ENCODE measurements around the gene PLEKHG4. TPM values are rescaled to one million over a fixed set of nuclear protein-coding genes. Genes with fewer than 3 reads are reported as not detected.

Gene PLEKHG4
- total and polyA plus RNA-seq, 9 of the 15 experiments (the other 6 are each of a cell fraction or from before 2014, with no cell fraction given): 3.7 to 36.8 (median 17.9) TPM

DNA sequence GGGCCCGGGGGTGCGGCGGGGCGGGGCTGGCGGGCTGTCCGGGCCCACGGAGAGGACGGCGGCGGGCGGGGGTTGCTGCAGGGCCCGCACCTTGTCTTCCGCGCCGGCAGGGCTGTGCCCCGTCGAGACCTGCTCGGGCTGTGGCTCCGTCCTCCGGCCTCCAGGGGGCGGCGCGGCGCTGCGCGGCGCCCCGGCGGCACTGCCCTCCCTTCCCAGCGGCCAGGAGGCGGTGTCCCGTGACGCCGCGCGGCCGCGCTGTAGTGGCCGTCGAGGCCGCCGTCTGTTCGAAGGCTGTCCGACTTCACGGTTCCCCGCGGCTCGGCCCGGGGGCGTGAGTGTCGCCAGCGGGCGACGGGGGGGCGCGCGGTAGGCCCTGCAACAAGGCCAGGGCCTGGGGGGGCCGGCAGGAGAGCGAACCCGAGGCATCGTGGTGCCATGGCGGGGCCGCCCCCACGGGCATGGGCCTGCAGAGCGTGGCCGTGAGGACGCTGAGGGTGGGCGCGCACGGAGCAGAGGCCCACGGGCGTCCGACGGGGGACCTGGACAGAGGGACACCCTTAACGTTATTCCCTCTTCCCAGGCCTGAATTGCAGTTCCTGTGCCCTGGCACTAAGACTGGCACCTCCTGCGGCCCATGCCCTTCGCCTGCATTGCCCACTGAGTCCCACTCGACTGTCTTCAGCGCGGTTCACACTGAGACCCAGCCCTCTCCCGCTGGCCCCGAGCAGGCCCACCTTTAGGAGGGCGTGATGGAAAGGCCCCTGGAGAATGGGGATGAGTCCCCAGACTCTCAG is at the start of gene PLEKHG4 (continued):
- TF ChIP-seq HNRNPL (IDR thresholded peaks at IDR 0.05; ENCODE audit: low read depth, low read length) (peak; percentile 98), ELF1 (tag; IDR thresholded peaks at IDR 0.05) (peak; percentile 63), RAD21 (CRISPR knock-in tag; conservative IDR thresholded peaks at IDR 0.05 in 1 of 2, IDR thresholded peaks at IDR 0.05 in 1 of 2) (peak; percentile 78 to 88), ZFP36 (IDR thresholded peaks at IDR 0.05; ENCODE audit: low read depth, low read length, partially characterized antibody) (peak; percentile 37), TEAD2 (tag; IDR thresholded peaks at IDR 0.05) (no peak), NR2C1 (IDR thresholded peaks at IDR 0.05) (no peak), NR2C1 (tag; IDR thresholded peaks at IDR 0.05) (no peak), RBM25 (IDR thresholded peaks at IDR 0.05; ENCODE audit: low read depth, low read length, severe bottlenecking) (peak; percentile 74), GATAD2A (IDR thresholded peaks at IDR 0.05) (peak; percentile 71; the same call in 1 of the 2 replicates), POLR2G (IDR thresholded peaks at IDR 0.05; ENCODE audit: low read depth, low read length) (peak; percentile 92), ZNF589 (CRISPR knock-in tag; IDR thresholded peaks at IDR 0.05; ENCODE audit: low read depth) (peak; percentile 67; the same call in 1 of the 2 replicates), FOXK2 (conservative IDR thresholded peaks at IDR 0.05 in 1 of 2, IDR thresholded peaks at IDR 0.05 in 1 of 2; ENCODE audit: low read depth in 2 of 2) (0 out of 4 replicates have a peak, but pooled peaks of 1 of the 2 experiments have one; percentile 29), HDAC8 (tag; IDR thresholded peaks at IDR 0.05) (0 out of 2 replicates have a peak, but pooled peaks have one; percentile 40), SOX6 (IDR thresholded peaks at IDR 0.05) (peak; percentile 54; the same call in 1 of the 2 replicates), CSDE1 (IDR thresholded peaks at IDR 0.05) (no peak), POLR2A (conservative IDR thresholded peaks at IDR 0.05) (peak; percentile 69), KLF13 (tag; IDR thresholded peaks at IDR 0.05; ENCODE audit: borderline replicate concordance, low read depth) (peak; percentile 38; the same call in 1 of the 2 replicates), TAF1 (IDR thresholded peaks at IDR 0.05; ENCODE audit: control insufficient read depth, extremely low read depth, insufficient read depth, low read length, severe bottlenecking) (peak; percentile 57), FIP1L1 (IDR thresholded peaks at IDR 0.05; ENCODE audit: low read depth, low read length, poor library complexity, severe bottlenecking) (peak; percentile 82), JUND (IDR thresholded peaks at IDR 0.05; ENCODE audit: borderline replicate concordance, low read depth, low read length) (peak; percentile 53), JUND (tag; IDR thresholded peaks at IDR 0.05; ENCODE audit: borderline replicate concordance, low read depth, low read length) (no peak; the same call in 2 of the 3 replicates), STAT5B (CRISPR knock-in tag; IDR thresholded peaks at IDR 0.05) (no peak)
- TF ChIP-seq, protein P1, sequence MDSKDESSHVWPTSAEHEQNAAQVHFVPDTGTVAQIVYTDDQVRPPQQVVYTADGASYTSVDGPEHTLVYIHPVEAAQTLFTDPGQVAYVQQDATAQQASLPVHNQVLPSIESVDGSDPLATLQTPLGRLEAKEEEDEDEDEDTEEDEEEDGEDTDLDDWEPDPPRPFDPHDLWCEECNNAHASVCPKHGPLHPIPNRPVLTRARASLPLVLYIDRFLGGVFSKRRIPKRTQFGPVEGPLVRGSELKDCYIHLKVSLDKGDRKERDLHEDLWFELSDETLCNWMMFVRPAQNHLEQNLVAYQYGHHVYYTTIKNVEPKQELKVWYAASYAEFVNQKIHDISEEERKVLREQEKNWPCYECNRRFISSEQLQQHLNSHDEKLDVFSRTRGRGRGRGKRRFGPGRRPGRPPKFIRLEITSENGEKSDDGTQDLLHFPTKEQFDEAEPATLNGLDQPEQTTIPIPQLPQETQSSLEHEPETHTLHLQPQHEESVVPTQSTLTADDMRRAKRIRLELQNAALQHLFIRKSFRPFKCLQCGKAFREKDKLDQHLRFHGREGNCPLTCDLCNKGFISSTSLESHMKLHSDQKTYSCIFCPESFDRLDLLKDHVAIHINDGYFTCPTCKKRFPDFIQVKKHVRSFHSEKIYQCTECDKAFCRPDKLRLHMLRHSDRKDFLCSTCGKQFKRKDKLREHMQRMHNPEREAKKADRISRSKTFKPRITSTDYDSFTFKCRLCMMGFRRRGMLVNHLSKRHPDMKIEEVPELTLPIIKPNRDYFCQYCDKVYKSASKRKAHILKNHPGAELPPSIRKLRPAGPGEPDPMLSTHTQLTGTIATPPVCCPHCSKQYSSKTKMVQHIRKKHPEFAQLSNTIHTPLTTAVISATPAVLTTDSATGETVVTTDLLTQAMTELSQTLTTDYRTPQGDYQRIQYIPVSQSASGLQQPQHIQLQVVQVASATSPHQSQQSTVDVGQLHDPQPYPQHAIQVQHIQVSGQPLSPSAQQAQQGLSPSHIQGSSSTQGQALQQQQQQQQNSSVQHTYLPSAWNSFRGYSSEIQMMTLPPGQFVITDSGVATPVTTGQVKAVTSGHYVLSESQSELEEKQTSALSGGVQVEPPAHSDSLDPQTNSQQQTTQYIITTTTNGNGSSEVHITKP (IDR thresholded peaks at IDR 0.05; ENCODE audit: partially characterized antibody): no peak
- TF ChIP-seq, protein P2, sequence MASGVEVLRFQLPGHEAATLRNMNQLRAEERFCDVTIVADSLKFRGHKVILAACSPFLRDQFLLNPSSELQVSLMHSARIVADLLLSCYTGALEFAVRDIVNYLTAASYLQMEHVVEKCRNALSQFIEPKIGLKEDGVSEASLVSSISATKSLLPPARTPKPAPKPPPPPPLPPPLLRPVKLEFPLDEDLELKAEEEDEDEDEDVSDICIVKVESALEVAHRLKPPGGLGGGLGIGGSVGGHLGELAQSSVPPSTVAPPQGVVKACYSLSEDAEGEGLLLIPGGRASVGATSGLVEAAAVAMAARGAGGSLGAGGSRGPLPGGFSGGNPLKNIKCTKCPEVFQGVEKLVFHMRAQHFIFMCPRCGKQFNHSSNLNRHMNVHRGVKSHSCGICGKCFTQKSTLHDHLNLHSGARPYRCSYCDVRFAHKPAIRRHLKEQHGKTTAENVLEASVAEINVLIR (CRISPR knock-in tag; IDR thresholded peaks at IDR 0.05): peak; percentile 30; the same call in 1 of the 2 replicates
